RWPE1 (cell line): ENCODE data around the gene FOXP4.

Experiments used
- CTCF ChIA-PET: fragments of 350-600 bp; sonication (Branson Sonifier 250); formaldehyde crosslinking; extraction: SDS; loops from one replicate; lab custom pipeline; 2021; lab: Yijun Ruan, JAX
- POLR2A ChIA-PET: fragments of 400-600 bp; formaldehyde crosslinking; extraction: SDS; loops from one replicate; lab custom pipeline; 2020; ENCODE audit warnings: antibody characterized with exemption; ENCODE audit not compliant: low non-redundant PET; lab: Yijun Ruan, JAX
- DNase-seq: peaks from one replicate; pipeline ENCODE4 v3.0.0; 2012; ENCODE audit warnings: low spot score
- H3K27ac ChIP-seq: fragments of 450-650 bp; 2 replicates; pipeline ENCODE4 v1.5.1; 2017
- TF ChIP-seq, protein P1 (sequence below): fragments of 450-650 bp; conservative IDR thresholded peaks from 2 replicates; pipeline ENCODE4 v1.5.1; 2017; ENCODE audit warnings: low read depth, mild to moderate bottlenecking

The FOXP4 gene

DNA sequence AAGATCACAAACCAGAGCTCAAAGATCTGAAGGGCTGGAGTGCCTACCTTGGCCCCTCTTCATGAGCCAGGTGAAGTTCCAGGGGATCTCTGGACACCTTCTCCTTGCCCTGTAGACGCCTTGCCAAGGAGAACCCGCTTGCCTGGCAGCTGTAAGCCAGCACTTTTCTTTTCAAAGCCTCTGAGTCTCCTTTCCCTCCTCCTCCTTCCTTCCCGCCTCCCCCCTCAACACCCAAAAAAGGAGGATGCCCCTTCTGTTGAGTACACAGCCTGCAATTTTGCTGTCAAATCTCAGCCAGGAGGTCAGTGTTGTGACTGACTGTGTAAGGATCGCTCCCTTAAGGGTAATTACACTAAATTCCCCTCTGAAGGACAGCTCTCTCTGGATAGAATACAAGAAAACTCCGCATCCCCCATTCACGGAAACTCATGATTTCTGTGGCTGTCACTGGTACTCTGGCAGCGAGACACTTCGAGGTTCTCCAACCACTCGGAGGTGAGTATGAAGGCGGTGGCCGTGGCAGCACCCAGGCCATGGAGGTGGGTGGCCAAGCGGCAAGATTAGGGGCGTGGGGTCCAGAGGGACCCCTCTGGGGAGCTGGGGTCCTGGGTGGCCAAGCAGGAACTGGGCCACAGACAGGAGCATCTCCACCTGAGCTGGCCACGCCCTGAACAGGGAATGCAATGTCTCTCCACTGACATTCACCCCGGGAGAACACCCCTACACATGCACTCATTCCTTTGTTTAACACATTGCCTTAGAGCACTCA is 23.2 kb upstream of the FOXP4 start:
- CTCF ChIA-PET = no interaction called here

DNA sequence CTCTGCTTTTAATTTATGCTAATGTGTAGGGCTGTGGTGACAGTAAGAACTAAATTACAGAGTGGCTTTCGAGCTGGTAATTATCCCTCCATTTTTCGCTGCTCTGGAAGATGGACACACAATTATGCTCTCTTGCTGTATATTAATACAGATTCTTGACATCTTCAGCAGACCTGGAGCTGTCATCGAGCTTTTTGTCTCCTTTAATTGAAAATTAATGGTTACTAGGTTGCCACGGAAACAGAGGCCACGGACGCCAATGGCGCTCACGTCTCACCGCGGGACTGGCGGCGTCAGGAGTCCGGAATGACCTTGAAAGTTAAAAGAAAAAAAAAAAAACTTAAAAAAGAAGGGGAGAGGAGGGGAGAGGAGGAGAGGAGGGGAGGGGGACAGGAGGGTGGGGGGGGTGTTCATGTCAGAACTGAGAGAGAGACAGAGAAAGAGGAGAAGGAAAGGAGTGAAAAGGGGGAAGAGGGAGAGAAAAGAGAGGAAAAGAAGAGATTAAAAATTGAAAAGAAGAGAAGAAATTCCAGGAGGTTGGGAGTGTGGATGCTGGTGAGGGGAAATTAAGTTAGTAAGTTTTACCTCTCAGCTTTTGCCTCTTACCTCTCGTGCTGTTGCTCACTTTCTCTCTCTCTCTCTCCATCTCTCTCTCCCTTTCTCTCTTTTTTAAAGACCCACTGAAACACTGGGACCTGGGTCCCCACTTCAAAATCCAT is 22.1 kb upstream of the FOXP4 start:
- TF ChIP-seq, protein P1, sequence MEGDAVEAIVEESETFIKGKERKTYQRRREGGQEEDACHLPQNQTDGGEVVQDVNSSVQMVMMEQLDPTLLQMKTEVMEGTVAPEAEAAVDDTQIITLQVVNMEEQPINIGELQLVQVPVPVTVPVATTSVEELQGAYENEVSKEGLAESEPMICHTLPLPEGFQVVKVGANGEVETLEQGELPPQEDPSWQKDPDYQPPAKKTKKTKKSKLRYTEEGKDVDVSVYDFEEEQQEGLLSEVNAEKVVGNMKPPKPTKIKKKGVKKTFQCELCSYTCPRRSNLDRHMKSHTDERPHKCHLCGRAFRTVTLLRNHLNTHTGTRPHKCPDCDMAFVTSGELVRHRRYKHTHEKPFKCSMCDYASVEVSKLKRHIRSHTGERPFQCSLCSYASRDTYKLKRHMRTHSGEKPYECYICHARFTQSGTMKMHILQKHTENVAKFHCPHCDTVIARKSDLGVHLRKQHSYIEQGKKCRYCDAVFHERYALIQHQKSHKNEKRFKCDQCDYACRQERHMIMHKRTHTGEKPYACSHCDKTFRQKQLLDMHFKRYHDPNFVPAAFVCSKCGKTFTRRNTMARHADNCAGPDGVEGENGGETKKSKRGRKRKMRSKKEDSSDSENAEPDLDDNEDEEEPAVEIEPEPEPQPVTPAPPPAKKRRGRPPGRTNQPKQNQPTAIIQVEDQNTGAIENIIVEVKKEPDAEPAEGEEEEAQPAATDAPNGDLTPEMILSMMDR = no peak
- DNase-seq = no peak
- ChIA-PET POLR2A (interaction anchor here (0.5 kb wide), 1 partner anchor 162 kb away, joined by 5 read pairs; no protein-coding TSS in a partner anchor), CTCF (no interaction called here)
- H3K27ac ChIP-seq = no peak overlapping the region

More for the DNA sequence above, 23.2 kb upstream of the FOXP4 start:
- DNase-seq = no peak
- TF ChIP-seq, protein P1 = no peak
- H3K27ac ChIP-seq = no peak overlapping the region
- POLR2A ChIA-PET = no interaction called here

DNA sequence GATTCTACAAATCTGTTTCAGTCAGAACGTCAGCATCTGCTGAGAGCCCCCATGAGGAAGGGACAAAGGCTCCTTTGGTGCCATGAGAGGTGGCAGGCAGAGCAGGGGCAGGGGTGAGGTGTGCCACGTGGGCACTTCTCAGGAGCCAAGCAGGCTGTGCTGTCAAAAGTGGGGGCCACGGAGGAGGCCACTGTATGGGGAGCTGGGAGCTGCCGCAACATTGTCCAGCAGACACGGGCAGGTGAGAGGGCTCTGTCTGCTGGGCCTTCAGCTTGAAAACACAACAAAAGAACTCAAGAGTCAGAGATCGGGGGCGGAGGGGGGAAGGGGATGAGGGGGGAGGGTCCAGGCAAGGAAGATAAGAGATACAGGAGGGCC is 21.6 kb upstream of the FOXP4 start:
- CTCF ChIA-PET = no interaction called here
- POLR2A ChIA-PET = no interaction called here
- no peak for DNase-seq
- H3K27ac ChIP-seq = no peak overlapping the region
- TF ChIP-seq, protein P1 = no peak

DNA sequence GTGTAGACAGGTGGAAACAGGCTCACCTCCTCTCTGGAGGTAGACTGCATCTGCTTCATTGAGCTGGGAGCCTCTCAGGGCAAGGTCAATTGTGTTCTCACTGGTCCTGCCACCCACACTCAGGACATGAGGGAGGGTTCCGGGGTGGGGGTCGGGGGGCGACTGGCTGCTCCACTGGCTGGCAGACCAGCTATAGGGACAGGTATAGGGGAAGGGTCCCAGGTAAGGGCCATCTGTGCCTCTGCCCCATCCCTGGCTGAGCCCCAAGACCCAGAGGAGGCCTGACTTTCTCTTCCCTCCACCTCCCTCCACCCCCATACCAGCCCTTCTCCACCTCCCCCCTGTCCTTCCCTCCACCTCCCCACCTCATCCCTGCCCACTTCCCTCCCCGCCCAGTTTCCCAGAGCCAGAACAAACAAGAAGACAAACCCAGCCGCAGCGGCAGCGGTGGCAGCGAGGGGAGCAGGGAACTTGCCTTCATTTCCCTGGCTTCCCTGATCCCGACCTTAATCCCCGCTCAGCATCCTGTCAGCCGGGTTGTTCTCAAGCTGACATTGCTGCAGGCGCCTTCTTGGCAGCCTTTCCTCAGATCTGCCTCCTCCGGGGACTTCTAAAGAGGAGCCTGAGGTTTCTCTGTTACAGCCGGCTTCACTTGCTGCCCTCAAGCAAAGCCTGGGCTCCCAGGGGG is 18.3 kb upstream of the FOXP4 start:
- TF ChIP-seq, protein P1 = no peak
- ChIA-PET POLR2A (no interaction called here), CTCF (no interaction called here)
- H3K27ac ChIP-seq = no peak overlapping the region
- DNase-seq = no peak

DNA sequence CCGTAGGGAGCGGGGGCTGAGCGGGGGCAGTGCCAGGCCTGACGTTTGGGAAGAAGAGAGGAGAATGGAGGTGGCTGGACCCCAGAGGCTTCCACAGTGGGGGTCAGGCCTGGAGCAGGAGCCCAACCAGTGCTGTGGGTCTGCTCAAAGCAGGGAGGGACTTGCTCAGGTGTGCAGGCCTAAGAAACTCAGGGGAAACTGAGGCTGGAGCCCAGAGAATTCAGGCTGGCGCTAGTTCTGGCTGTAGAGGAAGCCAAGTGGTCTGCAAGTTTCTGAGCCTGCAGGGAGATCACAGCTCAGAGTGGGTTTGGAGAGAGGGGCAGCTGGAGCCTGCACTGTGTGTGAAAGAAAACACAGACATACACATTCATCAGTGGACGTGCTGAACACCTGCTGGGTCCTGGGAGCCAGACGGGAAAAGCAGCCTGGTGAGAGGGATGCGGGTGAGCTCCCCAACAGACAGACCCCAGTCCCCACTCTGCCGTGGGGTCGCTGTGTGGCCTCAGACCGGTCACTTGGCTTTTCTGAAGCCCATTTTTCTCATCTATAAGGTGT is 17.7 kb upstream of the FOXP4 start:
- TF ChIP-seq, protein P1 = no peak
- DNase-seq = no peak
- H3K27ac ChIP-seq = no peak overlapping the region
- ChIA-PET POLR2A (no interaction called here), CTCF (interaction anchor here (0.5 to 1.1 kb wide), 2 partner anchors 11 to 72 kb away, joined by 3 read pairs; no protein-coding TSS in a partner anchor)

DNA sequence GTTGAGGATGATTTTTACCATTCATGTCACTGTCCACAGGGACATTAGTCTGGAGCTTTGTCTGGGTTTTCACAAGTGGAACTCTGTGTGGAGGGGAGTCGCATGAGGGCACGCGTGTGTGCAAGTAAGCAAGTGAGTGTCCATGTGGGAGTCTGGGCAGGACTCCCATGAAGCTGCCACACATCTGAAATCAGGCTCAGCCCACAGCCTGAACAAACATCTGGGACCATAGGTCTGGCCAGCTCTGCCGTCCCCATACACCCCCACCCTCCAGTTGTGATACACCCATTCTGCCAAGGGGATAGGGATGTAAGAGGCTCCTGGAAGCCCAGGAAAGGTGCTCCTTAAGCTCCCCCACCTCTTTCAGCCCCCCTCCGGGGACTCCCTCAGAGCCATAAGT is 17.1 kb upstream of the FOXP4 start:
- TF ChIP-seq, protein P1 = no peak
- ChIA-PET POLR2A (no interaction called here), CTCF (interaction anchor here (0.5 to 1.1 kb wide), 3 partner anchors 8 to 73 kb away, joined by 3 read pairs; no protein-coding TSS in a partner anchor)
- no peak for DNase-seq
- no peak overlapping the region for H3K27ac ChIP-seq
